HG03565 (cell line): Measurements from ENCODE around the gene ASCC2.
A peak's percentile ranks its signal among the peaks of the same experiment; 100 is the strongest.
"Not testable (repeated sequence)": the region's sequence is repeated elsewhere in the genome, so short reads cannot be mapped to it uniquely, and the experiment has no call there.

Experiments
- ATAC-seq: cut with Tn5 transposase; IDR thresholded peaks from one replicate; pipeline ENCODE4 v1.9.1; 2021; ENCODE audit warnings: mild to moderate bottlenecking, moderate library complexity; ENCODE audit not compliant: unreplicated experiment

Gene ASCC2, protein sequence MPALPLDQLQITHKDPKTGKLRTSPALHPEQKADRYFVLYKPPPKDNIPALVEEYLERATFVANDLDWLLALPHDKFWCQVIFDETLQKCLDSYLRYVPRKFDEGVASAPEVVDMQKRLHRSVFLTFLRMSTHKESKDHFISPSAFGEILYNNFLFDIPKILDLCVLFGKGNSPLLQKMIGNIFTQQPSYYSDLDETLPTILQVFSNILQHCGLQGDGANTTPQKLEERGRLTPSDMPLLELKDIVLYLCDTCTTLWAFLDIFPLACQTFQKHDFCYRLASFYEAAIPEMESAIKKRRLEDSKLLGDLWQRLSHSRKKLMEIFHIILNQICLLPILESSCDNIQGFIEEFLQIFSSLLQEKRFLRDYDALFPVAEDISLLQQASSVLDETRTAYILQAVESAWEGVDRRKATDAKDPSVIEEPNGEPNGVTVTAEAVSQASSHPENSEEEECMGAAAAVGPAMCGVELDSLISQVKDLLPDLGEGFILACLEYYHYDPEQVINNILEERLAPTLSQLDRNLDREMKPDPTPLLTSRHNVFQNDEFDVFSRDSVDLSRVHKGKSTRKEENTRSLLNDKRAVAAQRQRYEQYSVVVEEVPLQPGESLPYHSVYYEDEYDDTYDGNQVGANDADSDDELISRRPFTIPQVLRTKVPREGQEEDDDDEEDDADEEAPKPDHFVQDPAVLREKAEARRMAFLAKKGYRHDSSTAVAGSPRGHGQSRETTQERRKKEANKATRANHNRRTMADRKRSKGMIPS

DNA sequence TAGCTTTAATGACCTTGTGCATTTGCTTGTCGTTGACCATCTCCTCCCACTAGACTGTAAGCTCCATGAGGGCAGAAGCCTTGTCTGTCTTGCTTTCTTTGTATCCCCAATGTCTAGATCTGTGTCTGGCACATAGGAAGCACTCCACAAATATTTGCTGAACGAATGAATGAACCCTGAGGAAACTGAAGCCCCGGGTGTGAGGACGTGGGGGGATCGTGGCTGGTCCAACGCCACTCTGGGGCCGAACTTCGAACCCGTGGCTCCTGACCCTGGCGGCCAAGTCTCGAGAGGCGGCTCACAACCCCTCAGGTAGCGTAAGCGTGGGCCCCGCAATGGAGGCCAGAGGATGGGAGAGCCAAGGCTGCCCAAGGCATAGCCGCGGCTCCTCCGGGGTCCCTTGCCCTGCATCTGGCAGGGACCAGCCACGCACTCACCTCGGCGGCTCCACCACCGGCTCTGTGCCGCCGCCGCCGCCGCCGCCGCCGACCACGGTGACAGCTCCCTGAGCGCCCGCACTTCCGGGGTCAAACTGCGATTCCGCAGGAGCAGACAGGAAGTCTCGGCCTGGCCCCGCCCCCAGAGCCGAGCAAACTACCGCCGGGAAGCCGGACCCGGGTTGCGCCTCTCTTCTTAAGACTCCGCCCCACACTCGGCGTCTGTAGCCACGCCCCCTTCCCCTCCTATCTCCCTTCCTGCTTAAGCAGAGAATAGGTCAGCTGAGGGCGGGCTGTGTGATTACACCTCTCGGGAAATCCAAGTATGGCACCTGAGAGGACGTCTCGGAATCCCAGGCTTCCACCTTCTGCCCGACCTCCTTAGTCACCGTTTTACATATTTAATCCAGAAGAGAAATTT lies at the start of gene ASCC2:
Gene ASCC2 (minus strand): TSS at position 534 of the 858 bp plus-strand sequence. CDS start 5,949 bp downstream, outside the sequence.
- ATAC-seq = peak; percentile 82

DNA sequence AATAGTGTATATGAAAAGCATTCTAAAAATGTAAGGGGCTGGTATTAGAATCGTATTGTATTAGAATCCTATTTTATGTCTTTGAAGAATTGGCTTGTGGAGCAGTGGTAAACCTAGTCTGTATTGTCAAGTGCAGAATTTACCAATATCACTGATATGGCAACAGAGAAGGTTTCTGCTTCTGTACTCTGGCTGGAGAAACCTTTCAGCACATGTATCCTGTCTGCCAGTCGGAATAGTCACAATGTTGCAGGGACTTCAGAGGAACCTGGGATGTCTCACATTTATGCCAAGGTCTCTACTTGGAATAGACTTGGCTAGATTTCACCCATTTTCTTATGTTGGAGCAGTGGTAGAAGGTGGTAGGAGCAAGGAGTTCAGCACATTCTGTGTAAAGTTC lies 49.3 kb upstream of the ASCC2 start:
- ATAC-seq = no peak

GRCh38 chr22:29886596-29886995 lies 48.5 kb upstream of the ASCC2 start:
- ATAC-seq = no peak

GRCh38 chr22:29885610-29886009 lies 47.5 kb upstream of the ASCC2 start:
- no peak for ATAC-seq

GRCh38 chr22:29883775-29884097 lies 45.7 kb upstream of the ASCC2 start:
- ATAC-seq = no peak

GRCh38 chr22:29883045-29883774 lies 45.1 kb upstream of the ASCC2 start, which contains the start of gene MTMR3:
MTMR3 (plus strand) TSS chr22:29883174; CDS start chr22:29971060, 87,886 bp downstream.
- ATAC-seq = peak; percentile 62

DNA sequence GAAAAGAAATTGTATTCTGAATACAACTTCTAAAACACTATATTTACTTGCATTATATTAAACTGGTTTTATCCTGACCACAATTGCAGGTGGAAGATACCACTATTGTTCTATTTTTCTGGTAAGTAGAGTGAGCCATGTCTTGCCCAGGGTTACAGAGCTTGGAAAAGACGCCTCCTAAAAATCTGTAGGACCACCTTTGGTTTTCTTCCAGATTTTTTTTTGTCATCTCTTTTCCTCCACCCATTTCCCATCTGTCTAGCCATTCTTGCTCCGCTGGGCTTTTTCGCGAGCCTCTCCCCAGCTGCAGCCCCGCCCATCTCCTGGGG lies 44.6 kb upstream of the ASCC2 start:
- no peak for ATAC-seq

DNA sequence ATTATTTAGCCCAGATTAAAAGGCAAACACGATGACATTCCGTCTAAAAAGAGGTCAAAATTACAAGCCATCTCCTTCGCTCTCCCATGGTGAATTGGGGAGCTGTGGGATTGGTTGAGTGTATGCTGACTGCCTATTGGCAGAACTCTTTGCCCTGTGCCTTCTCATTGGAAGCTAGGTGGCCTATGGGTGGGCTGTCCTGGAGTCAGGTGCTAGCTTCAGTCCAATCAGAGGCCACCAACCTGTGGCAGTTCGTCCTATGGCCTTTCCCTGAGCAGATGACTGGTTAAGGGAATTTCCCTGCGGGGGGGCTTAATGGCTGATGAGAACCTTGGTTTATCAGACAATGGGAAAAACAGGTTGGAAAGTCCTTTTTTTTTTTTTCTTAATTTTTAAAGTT lies 41.7 kb upstream of the ASCC2 start:
- no peak for ATAC-seq

DNA sequence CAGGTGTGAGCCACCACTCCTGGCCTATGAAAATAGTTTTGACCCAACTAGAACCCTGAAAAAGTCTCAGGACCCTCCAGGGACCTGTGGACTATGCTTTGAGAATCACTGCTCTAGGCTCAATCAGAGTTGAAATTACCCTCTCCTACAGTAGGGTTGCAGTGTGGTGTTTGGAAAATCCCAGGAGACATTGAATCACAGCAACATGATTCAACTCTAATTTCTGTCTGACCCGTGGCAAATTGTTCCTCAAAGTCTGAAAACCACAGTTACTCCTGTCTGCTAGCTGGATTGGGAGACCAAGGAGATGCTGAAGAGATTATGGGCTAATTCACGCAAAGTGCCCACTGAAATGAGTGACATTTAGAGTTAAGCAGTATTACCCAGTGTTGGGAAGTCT lies 39.5 kb upstream of the ASCC2 start:
- no peak for ATAC-seq

DNA sequence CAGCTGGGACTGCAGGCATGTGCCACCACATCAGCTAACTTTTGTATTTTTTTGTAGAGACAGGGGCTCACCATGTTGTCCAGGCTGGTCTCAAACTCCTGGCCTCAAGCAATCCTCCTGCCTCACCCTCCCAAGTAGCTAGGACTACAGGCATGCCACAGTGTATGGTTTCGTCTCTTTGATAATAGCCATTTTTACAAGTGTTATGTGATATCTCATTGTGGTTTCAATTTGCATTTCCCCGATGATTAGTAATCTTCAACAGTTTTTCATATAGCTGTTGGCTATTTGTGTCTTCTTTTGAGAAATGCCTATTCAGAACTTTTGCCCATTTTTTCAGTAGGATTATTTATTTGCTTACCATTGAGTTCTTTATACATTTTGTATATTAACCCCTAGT lies 35.9 kb upstream of the ASCC2 start:
- no peak for ATAC-seq

- no peak for ATAC-seq
Observed at GRCh38 chr22:29872989-29873388, 34.9 kb upstream of the ASCC2 start.

- ATAC-seq = no peak
Observed at GRCh38 chr22:29872144-29872893, 34.2 kb upstream of the ASCC2 start.

DNA sequence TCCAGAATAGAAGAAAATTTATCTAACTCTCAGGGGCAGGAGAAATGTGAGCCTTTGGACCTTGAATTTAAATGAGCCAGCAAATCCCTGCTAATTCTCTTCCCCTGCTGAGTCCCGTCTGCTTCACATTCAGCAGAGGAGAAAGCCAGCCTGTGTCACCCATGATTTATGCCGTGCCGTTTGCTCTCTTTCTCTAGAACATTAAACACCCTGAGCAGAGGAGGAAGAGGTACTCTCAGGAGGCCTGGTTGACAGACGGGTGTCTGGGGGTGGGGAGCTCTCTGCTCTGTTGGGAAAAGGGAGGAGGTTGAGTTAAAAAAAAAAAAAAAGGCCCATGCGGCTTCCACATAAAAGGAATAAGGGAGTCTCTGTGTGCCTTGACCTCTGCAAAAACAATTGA lies 33.6 kb upstream of the ASCC2 start:
- no peak for ATAC-seq

DNA sequence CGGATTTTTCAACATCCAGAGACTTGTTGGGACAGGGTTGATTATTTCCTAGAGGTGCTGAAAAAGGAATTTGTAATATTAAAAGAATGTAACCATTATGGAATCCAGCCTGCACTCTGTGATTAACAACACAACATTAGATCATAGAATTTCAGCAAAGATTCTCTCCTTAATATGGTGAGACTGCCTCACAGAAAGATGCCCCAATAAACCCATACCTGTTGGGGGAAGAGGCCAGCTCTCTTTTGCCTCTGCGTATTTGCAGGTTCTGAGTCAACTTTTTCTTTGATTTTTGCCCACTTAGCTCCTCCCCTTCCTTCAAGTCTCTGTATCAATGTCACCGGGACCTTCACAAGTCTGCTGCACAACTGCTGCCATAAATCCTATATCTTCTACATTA lies 32.5 kb upstream of the ASCC2 start:
- no peak for ATAC-seq

- ATAC-seq = no peak
Observed at GRCh38 chr22:29867851-29868250, 29.8 kb upstream of the ASCC2 start.

DNA sequence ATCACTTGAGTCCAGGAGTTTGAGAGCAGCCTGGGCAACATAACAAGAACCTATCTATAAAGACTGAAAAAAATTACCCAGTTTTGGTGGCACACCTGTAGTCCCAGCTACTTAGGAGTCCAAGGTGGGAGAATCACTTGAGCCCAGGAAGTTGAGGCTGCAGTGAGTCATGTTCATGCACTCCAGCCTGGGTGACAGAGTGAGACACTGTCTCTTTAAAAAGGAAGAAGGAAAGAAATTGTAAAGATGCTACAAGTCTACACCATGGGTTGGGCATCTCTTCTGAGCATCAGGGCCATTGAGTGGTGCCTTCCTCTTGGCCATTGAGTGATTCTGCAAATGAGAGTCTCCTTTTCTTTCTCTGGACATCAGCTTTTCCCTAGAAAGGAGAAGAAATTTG lies 29.2 kb upstream of the ASCC2 start:
- ATAC-seq = no peak

DNA sequence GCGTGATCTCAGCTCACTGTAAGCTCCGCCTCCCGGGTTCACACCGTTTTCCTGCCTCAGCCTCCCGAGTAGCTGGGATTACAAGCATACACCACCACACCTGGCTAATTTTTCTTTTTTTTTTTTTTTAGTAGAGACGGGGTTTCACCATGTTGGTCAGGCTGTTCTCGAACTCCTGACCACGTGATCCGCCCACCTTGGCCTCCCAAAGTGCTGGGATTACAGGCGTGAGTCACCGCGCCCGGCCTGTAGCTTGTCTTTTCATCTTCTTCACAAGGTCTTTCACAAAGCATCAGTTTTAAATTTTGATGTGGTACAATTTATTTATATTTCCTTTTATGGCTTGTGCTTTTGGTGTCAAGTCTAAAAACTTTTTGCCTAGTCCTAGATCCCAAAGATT lies 27.5 kb upstream of the ASCC2 start:
- not testable (repeated sequence) for ATAC-seq

GRCh38 chr22:29861672-29862297 lies 23.7 kb upstream of the ASCC2 start:
- ATAC-seq = no peak

DNA sequence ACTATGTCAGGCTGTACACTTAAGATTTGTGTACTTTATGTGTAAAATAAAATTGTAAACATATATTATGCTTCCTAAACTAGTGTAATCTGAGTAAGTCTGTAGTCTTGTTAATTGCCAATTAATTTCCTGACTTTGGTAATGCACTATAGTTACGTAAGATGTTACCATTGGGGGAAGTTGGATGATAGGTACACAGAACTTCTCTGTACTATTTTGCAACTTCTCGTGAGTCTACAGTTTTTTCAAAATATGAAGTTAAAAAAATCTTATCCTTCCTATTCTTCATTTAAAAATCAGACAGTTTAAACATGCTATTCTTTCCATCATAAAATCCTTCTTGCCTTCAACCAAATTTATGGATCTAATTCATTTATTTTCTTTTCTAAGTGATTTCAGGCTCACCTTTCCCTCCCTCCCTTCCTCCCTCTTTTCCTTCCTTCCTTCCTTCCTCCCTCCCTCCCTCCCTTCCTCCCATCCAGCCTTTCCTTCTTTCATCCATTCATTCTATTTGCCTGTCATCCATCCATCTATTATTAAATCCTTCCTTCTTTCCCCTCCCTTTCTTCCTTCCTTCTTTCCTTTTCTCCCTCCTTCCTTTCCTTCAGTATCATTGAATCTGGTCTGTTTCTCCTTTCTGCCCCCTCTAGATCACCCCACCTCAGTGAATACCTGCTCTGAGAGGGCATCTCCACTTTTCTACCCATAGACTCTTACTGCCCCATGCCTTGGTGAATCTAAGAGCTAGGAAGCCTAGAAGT lies 22.1 kb upstream of the ASCC2 start:
- no peak for ATAC-seq
